Muscle layer of duodenum (tissue), 2 donors: ENCODE data around the gene MAP3K1.
"Not testable (repeated sequence)": the region's sequence is repeated elsewhere in the genome, so short reads cannot be mapped to it uniquely, and the experiment has no call there.

ENCODE experiments used
- H3K27ac ChIP-seq: one replicate; pipeline ENCODE4 v1.7.0; 2013; ENCODE audit warnings: mild to moderate bottlenecking, low read length
- H3K27me3 ChIP-seq: one replicate; pipeline ENCODE4 v1.7.0; 2013; ENCODE audit warnings: low read depth, mild to moderate bottlenecking, control low read depth, low read length
- H3K36me3 ChIP-seq, 2 donors: one replicate each; pipeline ENCODE4 v1.7.0; 2013; ENCODE audit warnings: low read length in 2 of 2, control low read depth in 1 of 2, mild to moderate bottlenecking in 1 of 2; ENCODE audit not compliant: insufficient read depth in 2 of 2, control insufficient read depth in 1 of 2
- H3K4me1 ChIP-seq, 2 donors: one replicate each; pipeline ENCODE4 v1.7.0; 2013; ENCODE audit warnings: low read length in 2 of 2, mild to moderate bottlenecking in 2 of 2, control low read depth in 1 of 2, moderate library complexity in 1 of 2; ENCODE audit not compliant: insufficient read depth in 2 of 2, control insufficient read depth in 1 of 2
- H3K4me3 ChIP-seq, 2 donors: one replicate each; pipeline ENCODE4 v1.7.0; 2013; ENCODE audit warnings: low read length in 2 of 2, low read depth in 1 of 2, mild to moderate bottlenecking in 1 of 2
- H3K9me3 ChIP-seq, 2 donors: one replicate each; pipeline ENCODE4 v1.7.0; 2013; ENCODE audit warnings: low read length in 2 of 2, control low read depth in 1 of 2, mild to moderate bottlenecking in 1 of 2; ENCODE audit not compliant: control insufficient read depth in 1 of 2
- donor health status: healthy.

The MAP3K1 gene

DNA sequence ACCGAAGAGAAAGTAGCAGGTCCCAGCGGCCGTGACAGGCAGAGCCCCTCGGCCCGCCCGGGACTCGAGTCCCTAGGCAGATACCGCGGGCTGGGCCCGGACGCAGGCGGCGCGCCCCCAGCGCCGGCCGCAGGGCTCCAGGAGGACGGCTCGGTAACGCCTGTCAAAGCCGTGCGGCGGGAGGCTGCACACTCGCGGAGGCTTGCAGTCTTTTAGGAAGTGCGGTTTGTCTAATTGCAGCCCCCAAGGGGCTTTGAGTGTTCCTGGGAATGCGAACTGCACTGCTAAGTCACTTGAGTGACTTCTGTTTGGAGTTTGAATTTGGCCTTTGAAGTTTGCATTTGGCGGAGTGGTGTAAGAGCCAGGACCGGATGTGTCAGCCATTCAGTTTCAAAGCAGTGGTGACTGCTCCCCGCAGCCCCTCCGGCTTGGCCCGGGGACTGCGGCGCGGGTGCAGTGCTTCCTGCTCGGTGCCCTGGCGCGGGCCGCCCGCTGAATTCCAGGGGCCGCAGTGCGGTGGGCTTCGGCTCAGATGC, 1.3 kb downstream of the MAP3K1 start:
- H3K36me3 ChIP-seq, result no peaks in the 10 kb centered on the region
- no peaks in the 10 kb centered on the region for H3K27me3 ChIP-seq
- peak overlapping the region; percentile 84 to 94 for H3K4me3 ChIP-seq
- H3K4me1 ChIP-seq, result peaks cover 6 to 9% of the 10 kb centered on the region in 2 donors
- peak overlapping the region; percentile 83 for H3K27ac ChIP-seq
- H3K9me3 ChIP-seq, result no peaks in the 10 kb centered on the region

GRCh38 chr5:56817263-56818014, 2.1 kb downstream of the MAP3K1 start:
- Histone ChIP-seq H3K27ac (peak overlapping the region; percentile 83), H3K27me3 (no peaks in the 10 kb centered on the region), H3K4me1 (peaks cover 6 to 11% of the 10 kb centered on the region in 2 donors), H3K9me3 (no peaks in the 10 kb centered on the region), H3K36me3 (no peaks in the 10 kb centered on the region), H3K4me3 (peak overlapping the region; percentile 84 to 94)

GRCh38 chr5:56818450-56819037, 3.2 kb downstream of the MAP3K1 start:
- Histone ChIP-seq H3K27ac (peak overlapping the region; percentile 68), H3K9me3 (no peaks in the 10 kb centered on the region), H3K36me3 (no peaks in the 10 kb centered on the region), H3K4me3 (peak overlapping the region; percentile 35 to 52), H3K27me3 (no peaks in the 10 kb centered on the region), H3K4me1 (peaks cover 6 to 16% of the 10 kb centered on the region in 2 donors)

GRCh38 chr5:56819060-56819881, 3.9 kb downstream of the MAP3K1 start:
- H3K27me3 ChIP-seq, result no peaks in the 10 kb centered on the region
- H3K9me3 ChIP-seq, result no peaks in the 10 kb centered on the region
- peak overlapping the region; percentile 68 for H3K27ac ChIP-seq
- peaks cover 6 to 16% of the 10 kb centered on the region in 2 donors for H3K4me1 ChIP-seq
- peak overlapping the region; percentile 35 to 52 for H3K4me3 ChIP-seq
- H3K36me3 ChIP-seq, result no peaks in the 10 kb centered on the region

GRCh38 chr5:56821868-56822267, 6.5 kb downstream of the MAP3K1 start:
- H3K9me3 ChIP-seq, H3K4me3 ChIP-seq, H3K27me3 ChIP-seq, H3K27ac ChIP-seq, H3K36me3 ChIP-seq: not testable (repeated sequence)
- peaks cover 10 to 16% of the 10 kb centered on the region in 2 donors for H3K4me1 ChIP-seq

GRCh38 chr5:56822981-56823380, 7.6 kb downstream of the MAP3K1 start:
- Histone ChIP-seq H3K4me1 (peaks cover 14 to 16% of the 10 kb centered on the region in 2 donors), H3K4me3 (no peak overlapping the region), H3K27me3 (no peaks in the 10 kb centered on the region), H3K27ac (no peak overlapping the region), H3K36me3 (peaks cover 0 to 5% of the 10 kb centered on the region in 2 donors), H3K9me3 (no peaks in the 10 kb centered on the region)

GRCh38 chr5:56824019-56824418, 8.7 kb downstream of the MAP3K1 start:
- no peak overlapping the region for H3K27ac ChIP-seq
- peaks cover 0 to 5% of the 10 kb centered on the region in 2 donors for H3K36me3 ChIP-seq
- H3K9me3 ChIP-seq, result no peaks in the 10 kb centered on the region
- peaks cover 10 to 16% of the 10 kb centered on the region in 2 donors for H3K4me1 ChIP-seq
- no peaks in the 10 kb centered on the region for H3K27me3 ChIP-seq
- no peak overlapping the region for H3K4me3 ChIP-seq

DNA sequence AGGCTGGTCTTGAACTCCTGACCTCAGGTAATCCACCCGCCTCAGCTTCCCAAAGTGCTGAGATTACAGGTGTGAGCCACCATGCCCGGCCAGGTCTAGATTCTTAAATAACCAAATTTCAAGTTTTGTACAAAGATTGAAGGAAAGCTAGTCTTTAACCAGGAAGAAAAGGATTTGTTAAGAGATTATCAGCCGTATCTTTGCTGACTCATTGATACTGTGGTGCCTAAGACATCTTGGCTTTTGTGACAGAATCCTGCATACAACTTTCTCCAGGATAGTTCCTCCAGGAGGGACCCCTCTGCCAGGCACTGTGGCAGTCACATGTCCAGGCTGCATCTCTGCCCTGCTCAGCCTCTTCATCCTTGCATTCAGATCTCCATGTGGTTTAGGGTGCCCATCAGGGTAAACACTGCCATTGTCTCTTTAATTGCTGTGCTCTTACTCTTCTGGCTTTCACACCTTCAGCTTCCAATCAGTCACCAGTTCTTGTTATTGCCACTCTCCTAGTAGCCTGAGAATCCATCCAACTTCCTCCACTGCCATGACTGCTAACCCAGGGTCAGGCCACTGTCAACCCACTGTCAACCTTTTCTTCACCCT, 10.0 kb downstream of the MAP3K1 start:
- H3K27me3 ChIP-seq, result no peaks in the 10 kb centered on the region
- H3K36me3 ChIP-seq, result peaks cover 0 to 5% of the 10 kb centered on the region in 2 donors
- no peak overlapping the region for H3K4me3 ChIP-seq
- no peak overlapping the region for H3K27ac ChIP-seq
- peaks cover 15 to 16% of the 10 kb centered on the region in 2 donors for H3K4me1 ChIP-seq
- H3K9me3 ChIP-seq, result no peaks in the 10 kb centered on the region

DNA sequence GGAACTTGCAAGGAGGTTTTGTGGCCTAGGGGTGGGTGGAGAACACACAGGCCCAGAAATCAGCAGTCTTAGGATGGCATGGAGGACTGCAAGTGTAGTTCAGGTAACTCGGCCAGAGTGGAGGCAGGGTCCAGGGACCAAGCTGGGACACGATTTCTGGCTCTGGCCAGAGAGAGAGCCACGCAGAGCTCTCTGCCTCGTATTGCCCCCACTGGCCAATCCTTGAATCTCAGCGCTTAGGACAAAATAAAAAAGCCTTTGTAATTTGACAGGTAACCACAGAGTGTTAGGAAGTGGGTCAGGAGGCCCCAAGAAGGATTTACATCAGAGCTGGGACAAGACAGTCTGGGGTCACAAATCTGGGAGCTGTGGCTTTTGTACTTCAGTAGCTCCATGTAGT, 11.7 kb downstream of the MAP3K1 start:
- Histone ChIP-seq H3K27me3 (no peaks in the 10 kb centered on the region), H3K9me3 (no peaks in the 10 kb centered on the region), H3K27ac (no peak overlapping the region), H3K36me3 (peaks cover 0 to 5% of the 10 kb centered on the region in 2 donors), H3K4me1 (peaks cover 7 to 16% of the 10 kb centered on the region in 2 donors), H3K4me3 (no peak overlapping the region)

DNA sequence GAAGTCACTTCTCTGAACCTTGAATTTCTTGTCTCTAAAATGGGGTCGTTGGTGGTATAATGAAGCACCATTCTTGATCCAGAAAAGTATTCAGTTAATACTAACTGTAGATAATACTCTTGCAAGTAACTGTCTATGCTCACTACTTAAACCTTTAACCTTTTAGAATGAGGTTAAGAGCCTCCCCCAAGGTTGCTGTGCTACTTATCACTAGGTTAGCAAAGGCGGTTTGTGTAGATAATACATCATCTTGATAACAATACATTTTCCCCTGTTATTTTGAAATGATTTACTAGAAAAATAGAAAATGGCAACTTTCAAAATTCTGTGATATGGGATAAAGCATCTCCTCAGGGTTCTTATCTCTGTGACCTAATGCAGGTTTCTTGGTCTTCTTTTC, 12.6 kb downstream of the MAP3K1 start:
- no peak overlapping the region for H3K27ac ChIP-seq
- H3K4me1 ChIP-seq, result peaks cover under 1 to 16% of the 10 kb centered on the region in 2 donors

More for the DNA sequence above, 12.6 kb downstream of the MAP3K1 start:
- Histone ChIP-seq H3K36me3 (peaks cover 0 to 5% of the 10 kb centered on the region in 2 donors), H3K27me3 (no peaks in the 10 kb centered on the region), H3K9me3 (no peaks in the 10 kb centered on the region), H3K4me3 (no peak overlapping the region)
